Right ventricle myocardium superior (tissue), 1 donor: ENCODE results near the gene IGSF10. TPM values are rescaled to one million over a fixed set of nuclear protein-coding genes. Genes with fewer than 3 reads are reported as not detected.

Experiments used
- ATAC-seq: fragments of 200-7000 bp; cut with Tn5 transposase; one replicate; pipeline ENCODE4 v1.9.1; 2020; ENCODE audit warnings: mild to moderate bottlenecking; ENCODE audit not compliant: poor library complexity
- DNase-seq: peaks from one replicate; pipeline ENCODE4 v3.0.0-alpha.2; 2020
- intact Hi-C: fragments of 100-400 bp; cut with DNase I; formaldehyde crosslinking; loops from one replicate; pipeline ENCODE4 v1.11.2; 2022
- total RNA-seq: library from RNA; stranded (reverse); fragmentation: NEBNext Ultra II Directional; extraction: Animal tissue kit (Norgen Biotek cat#: 25700); gene quantifications from one replicate; pipeline ENCODE4 v1.2.1, GENCODE V29; 2021
- donor health status: DM: no; HTN: yes; CAD: no; lungs with severe emphysema.

The IGSF10 gene
- total RNA-seq, 1 donor from 2014 or later: 2.6 TPM

DNA sequence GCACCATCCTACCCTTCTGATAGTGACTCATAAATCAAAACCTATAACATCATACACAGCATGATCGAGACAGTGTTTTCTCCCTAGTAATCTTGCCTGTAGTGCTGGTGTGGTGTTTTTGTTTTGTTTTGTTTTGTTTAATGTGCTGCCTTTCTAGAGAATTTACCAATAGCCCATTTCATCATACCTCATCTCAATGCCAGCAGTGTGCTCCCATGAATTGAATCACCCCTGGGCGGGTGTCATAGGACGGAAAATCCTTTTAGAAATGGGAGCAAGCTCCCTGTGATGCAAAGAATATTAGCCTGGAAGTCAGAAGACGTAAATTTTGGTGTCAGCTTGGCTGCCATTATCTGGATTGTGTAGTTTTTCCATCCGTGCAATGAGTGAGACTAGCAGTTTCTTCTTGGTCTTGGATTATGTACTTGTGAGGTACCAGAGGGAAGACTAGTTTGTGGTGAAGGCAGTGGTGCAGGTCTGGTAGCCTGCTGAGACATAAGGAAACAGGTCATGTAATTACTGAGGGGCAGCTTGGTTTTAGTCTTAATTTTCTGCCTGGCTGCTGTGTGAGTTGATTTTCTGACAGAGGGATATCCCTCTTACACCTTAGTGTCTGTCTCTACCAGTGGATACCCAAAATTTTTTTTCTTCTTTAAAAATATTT, 29.9 kb downstream of the IGSF10 start:
- DNase-seq (no peak), ATAC-seq (no peak)
- intact Hi-C loops: loop anchor here (10.0 kb wide), 1 partner anchor 484 kb away; no protein-coding TSS in a partner anchor

DNA sequence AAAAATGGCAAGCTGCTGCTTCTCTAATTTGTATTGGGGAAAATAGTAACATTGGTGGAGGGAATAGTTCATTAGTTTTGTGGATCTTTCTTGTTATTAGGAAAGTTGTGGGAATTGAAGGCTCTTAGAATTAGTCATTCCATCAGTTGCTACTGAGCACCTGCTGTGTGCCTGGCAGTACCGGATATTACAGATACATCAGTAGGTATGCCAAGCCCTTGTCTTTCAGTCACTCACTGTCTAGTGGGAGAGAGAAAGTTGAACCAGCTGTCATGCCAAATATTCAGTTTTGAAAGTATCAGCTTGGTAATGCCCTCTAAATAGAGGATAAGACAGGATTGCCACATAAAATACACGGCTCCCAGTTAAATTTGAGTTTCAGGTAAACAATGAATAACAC, 32.5 kb downstream of the IGSF10 start:
- intact Hi-C loops: no loop called here
- ATAC-seq (no peak), DNase-seq (no peak)

DNA sequence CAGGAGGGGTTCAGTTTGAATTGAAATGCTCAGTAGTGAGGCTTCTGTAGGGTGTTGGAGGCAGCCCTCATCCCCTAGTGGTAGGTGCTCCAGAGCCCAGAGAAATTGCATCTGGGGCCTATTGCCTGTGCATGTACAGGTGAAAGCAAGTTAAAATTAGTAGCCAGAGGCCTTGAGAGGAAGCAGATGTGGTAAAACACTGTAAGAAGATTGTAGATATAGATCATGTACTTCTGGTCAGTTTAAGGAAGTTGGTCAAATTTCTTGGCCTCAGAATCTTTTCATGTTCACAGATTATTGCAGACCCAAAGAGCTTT, 34.6 kb downstream of the IGSF10 start:
- no peak for ATAC-seq
- intact Hi-C loops: no loop called here
- DNase-seq: no peak

DNA sequence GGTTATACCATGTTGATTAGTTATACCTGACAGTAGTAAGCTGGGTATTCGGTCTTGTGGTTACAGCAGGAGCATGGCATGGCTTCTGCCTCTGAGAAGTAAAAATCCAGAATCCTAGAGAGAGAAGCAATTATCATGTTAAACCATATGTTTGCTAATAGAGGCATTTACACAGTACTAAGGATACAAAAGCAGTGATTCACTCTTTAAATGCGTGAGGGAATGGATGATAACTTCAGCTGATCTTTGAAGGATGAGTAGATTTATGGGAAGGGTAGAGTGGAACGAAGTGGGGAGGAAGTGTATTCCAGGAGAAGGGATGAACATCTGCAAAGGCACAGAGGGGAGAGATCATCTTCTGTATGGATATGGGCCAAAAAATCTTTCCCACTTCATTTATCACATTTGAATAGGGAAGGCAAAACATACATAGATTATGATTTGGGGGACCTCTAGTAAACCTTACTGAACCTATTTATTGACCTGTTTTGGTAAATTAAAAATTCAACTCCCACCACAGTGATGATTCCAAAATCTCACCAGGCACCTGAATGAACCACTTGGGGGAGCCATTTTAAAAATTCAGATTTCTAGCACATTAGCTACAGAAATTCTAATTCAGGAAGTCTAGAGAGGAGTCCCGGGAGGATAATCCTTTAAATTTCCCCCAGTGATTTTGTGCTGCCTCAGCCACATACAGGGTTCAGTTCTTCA, 35.1 kb downstream of the IGSF10 start:
- ATAC-seq (no peak), DNase-seq (no peak)
- intact Hi-C loops: no loop called here

DNA sequence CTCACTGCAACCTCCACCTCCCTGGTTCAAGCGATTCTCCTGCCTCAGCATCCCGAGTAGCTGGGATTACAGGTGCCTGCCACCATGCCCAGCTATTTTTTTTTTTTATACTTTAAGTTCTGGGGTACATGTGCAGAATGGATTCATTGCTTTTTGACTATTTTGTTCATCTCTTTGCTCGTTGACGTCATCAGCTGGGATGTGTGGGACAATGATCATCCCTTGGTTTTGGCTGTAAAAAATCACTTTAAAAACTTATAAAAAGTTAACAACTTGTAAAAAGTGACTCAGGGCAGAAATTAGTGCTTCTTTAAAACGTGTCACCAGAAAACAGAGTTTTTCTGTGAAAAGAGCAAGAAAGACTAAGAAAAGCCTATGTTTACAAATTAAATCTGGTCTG, 37.8 kb downstream of the IGSF10 start:
- ATAC-seq: no peak
- intact Hi-C loops: no loop called here
- no peak for DNase-seq

DNA sequence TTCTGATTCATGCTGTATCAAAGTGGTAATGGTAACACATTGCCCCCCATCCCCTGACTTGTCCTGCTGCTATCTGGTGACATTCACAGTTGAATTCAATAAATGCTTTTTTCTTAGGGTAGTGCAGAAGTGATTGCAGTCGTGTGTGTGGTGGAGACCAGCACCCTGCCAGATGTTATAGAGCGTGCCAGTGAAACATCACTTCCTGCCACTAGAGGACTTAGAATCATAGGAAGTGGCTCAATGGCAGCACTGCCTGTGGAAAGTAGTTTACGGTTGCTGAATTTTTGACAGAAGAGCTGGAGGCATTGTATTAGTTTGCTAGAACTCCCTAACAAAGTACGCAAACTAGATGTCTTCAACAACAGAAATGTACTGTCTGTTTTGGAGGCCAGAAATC, 38.9 kb downstream of the IGSF10 start:
- intact Hi-C loops: no loop called here
- no peak for ATAC-seq
- DNase-seq: no peak

DNA sequence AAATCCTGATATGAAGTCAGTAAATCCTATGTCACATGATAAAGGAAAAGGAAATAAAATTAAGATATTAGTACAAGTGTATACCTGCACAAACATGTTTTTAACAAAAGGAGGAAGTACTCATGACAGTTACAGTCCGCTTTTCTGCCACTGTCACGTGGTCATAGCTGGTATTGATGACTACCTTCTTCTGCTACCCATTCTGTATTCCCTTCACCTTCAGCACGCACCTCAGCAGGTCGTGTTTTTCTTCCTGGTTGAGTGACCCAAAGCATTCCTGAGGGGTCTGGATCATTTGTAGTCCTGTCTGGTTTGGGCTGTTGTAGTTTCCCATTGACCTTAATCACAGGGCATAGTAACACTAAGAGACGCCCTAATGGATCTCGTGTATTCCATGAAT, 41.1 kb downstream of the IGSF10 start:
- intact Hi-C loops: no loop called here
- ATAC-seq: no peak
- no peak for DNase-seq

DNA sequence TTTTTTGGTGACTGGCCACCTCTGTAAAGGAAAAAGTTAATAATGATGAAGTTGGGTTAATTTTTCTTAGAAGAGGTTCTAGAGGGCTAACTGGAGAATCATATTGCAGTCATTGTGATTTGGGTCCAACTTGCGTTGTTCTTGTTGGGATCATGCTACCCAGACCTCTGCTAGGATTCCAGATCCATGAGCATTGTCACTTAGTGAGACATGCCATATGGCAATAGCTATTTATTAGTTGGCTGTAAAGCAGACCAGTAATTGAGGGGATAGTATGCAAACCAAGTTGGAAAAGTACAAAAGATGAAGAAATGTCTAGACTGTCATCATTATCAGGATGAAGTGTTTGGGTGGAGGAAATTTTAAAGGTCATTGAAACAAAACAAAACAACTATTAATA, 45.6 kb downstream of the IGSF10 start:
- no peak for DNase-seq
- intact Hi-C loops: no loop called here
- no peak for ATAC-seq

DNA sequence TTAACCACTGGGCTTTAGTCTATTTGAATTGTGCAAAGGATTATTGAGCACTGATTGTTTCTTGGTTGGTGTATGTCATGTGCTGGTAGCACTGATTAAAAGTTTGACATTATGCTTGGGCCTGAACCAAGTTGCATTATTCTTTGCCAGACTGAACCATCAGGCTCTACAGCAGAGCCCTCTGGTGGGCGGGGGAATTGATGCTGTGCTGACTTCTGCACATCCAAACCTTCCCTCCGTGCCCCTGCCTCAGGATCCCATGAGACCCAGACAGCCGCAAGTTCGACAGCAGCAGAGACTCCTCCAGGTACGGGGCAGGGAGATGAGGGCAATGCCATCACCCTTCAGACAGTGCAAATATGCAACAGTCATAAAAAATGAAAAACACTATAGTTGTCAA, 47.9 kb downstream of the IGSF10 start:
- intact Hi-C loops: no loop called here
- DNase-seq (no peak), ATAC-seq (no peak)

Other genes with a start within 250 kb of the IGSF10 start
- gene P2RY14, start 182.5 kb downstream of the IGSF10 start, total RNA-seq: 3.6 TPM
- gene GPR87, start 144.2 kb downstream of the IGSF10 start, total RNA-seq: not detected
- 1.0 TPM for gene P2RY13, start 131.5 kb downstream of the IGSF10 start, total RNA-seq
- gene P2RY12, start 76.3 kb downstream of the IGSF10 start, total RNA-seq: 0.94 TPM